H1 (cell line): ENCODE results near the gene COL8A2. TPM values are rescaled to one million over a fixed set of nuclear protein-coding genes. Genes with fewer than 3 reads are reported as not detected.
A peak's percentile ranks its signal among the peaks of the same experiment; 100 is the strongest.

ENCODE experiments used
- CTCF ChIA-PET: fragments of 300-600 bp; sonication (Branson Sonifier 250); formaldehyde crosslinking; loops from one replicate; lab custom pipeline; 2021; ENCODE audit not compliant: partially characterized antibody; lab: Charles Lee
- POLR2A ChIA-PET: fragments of 300-600 bp; sonication (Branson Sonifier 250); formaldehyde crosslinking; loops from one replicate; lab custom pipeline; 2021; ENCODE audit warnings: inconsistent platforms; ENCODE audit not compliant: partially characterized antibody; lab: Charles Lee
- DNase-seq, 2 experiments: peaks; one replicate each; pipeline versions ENCODE4 v3.0.0 to v3.0.0-alpha.2; 2010 to 2022; ENCODE audit warnings: low spot score in 2 of 2, low read depth in 1 of 2, mixed read lengths in 1 of 2
- FAIRE-seq: peaks from 2 replicates; lab custom pipeline; 2011; peaks lifted over from hg19 to GRCh38; lab: Jason Lieb, UNC
- H2AFZ ChIP-seq: 2 replicates; pipeline ENCODE4 v1.8.1; 2012; ENCODE audit warnings: low read length, inconsistent platforms
- H2AK5ac ChIP-seq: 2 replicates; pipeline ENCODE4 v1.6.1; 2013; ENCODE audit warnings: low read depth, low read length
- H2BK120ac ChIP-seq: replicated peaks from 2 replicates; pipeline ENCODE3; 2013; ENCODE audit warnings: low read depth, low read length, inconsistent platforms
- H2BK12ac ChIP-seq: 2 replicates; pipeline ENCODE4 v1.6.1; 2013; ENCODE audit warnings: low read depth, low read length
- H2BK15ac ChIP-seq: 2 replicates; pipeline ENCODE4 v1.6.1; 2013; ENCODE audit warnings: low read length
- H2BK20ac ChIP-seq: 2 replicates; pipeline ENCODE4 v1.6.1; 2013; ENCODE audit warnings: low read length
- H2BK5ac ChIP-seq: 2 replicates; pipeline ENCODE4 v1.6.1; 2013; ENCODE audit warnings: low read depth, low read length
- H3K14ac ChIP-seq: 2 replicates; pipeline ENCODE4 v1.6.1; 2013; ENCODE audit warnings: inconsistent platforms; ENCODE audit not compliant: insufficient read length
- H3K18ac ChIP-seq: 2 replicates; pipeline ENCODE4 v1.6.1; 2013; ENCODE audit warnings: low read length; ENCODE audit errors: extremely low read depth
- H3K23ac ChIP-seq: 2 replicates; pipeline ENCODE4 v1.6.1; 2013; ENCODE audit warnings: inconsistent platforms; ENCODE audit not compliant: insufficient read length
- H3K23me2 ChIP-seq: 2 replicates; pipeline ENCODE4 v1.6.1; 2013; ENCODE audit warnings: low read depth, low read length
- H3K27ac ChIP-seq: 2 replicates; pipeline ENCODE4 v1.6.1; 2011; ENCODE audit warnings: low read depth, low read length, inconsistent platforms
- H3K27me3 ChIP-seq, 4 experiments: replicated peaks in 1 of 4; 1 replicate in 1 of 4; 2 replicates in 3 of 4; pipeline versions ENCODE4 v1.6.1 to v1.8.1; 2011 to 2013; ENCODE audit warnings: low read length in 3 of 4, mild to moderate bottlenecking in 3 of 4, inconsistent platforms in 2 of 4, mixed read lengths in 2 of 4, moderate library complexity in 1 of 4; ENCODE audit not compliant: control insufficient read depth in 3 of 4, insufficient read depth in 3 of 4; ENCODE audit errors: extremely low read depth in 1 of 4
- H3K36me3 ChIP-seq, 4 experiments: 2 replicates each; pipeline versions ENCODE4 v1.6.1 to v1.8.1; 2011 to 2013; ENCODE audit warnings: mild to moderate bottlenecking in 4 of 4, low read length in 3 of 4, moderate library complexity in 2 of 4, control low read depth in 1 of 4, inconsistent platforms in 1 of 4; ENCODE audit not compliant: insufficient read depth in 4 of 4, control insufficient read depth in 2 of 4
- H3K4ac ChIP-seq: replicated peaks from 2 replicates; pipeline ENCODE3; 2013; ENCODE audit warnings: low read length, low read depth, mixed read lengths, inconsistent platforms; ENCODE audit not compliant: insufficient read length
- H3K4me1 ChIP-seq, 4 experiments: replicated peaks in 1 of 4; 1 replicate in 1 of 4; 2 replicates in 3 of 4; pipeline versions ENCODE4 v1.6.1 to v1.8.1; 2011 to 2013; ENCODE audit warnings: low read length in 3 of 4, inconsistent platforms in 2 of 4, mixed read lengths in 1 of 4; ENCODE audit not compliant: insufficient read depth in 4 of 4, control insufficient read depth in 3 of 4
- H3K4me2 ChIP-seq, 2 experiments: 2 replicates each; pipeline versions ENCODE4 v1.6.1 to v1.8.1; 2011 to 2013; ENCODE audit warnings: low read depth in 2 of 2, low read length in 2 of 2, control low read depth in 1 of 2, inconsistent platforms in 1 of 2, mild to moderate bottlenecking in 1 of 2; ENCODE audit not compliant: insufficient read depth in 1 of 2
- H3K4me3 ChIP-seq, 4 experiments: fragments of 200-600, 300-600 bp in 1 of 4; sonication (generic), shearing (Covaris generic), sonication (Bioruptor Twin) in 1 of 4; 2 replicates each; pipeline versions ENCODE4 v1.5.1 to v1.8.1; 2011 to 2016; ENCODE audit warnings: low read length in 4 of 4, low read depth in 3 of 4, control low read depth in 2 of 4, inconsistent platforms in 2 of 4, mild to moderate bottlenecking in 2 of 4, mixed read lengths in 1 of 4, moderate library complexity in 1 of 4; ENCODE audit not compliant: insufficient read depth in 2 of 4; ENCODE audit errors: extremely low read depth in 1 of 4
- H3K56ac ChIP-seq: replicated peaks from 2 replicates; pipeline ENCODE3; 2013; ENCODE audit warnings: low read depth, mild to moderate bottlenecking, mixed read lengths, low read length, inconsistent platforms; ENCODE audit not compliant: insufficient read length
- H3K79me1 ChIP-seq: 2 replicates; pipeline ENCODE4 v1.6.1; 2013; ENCODE audit warnings: low read depth, low read length, control low read depth
- H3K79me2 ChIP-seq, 2 experiments: 2 replicates each; pipeline versions ENCODE4 v1.6.1 to v1.8.1; 2012 to 2013; ENCODE audit warnings: low read length in 2 of 2, mild to moderate bottlenecking in 2 of 2, inconsistent platforms in 1 of 2; ENCODE audit not compliant: insufficient read depth in 2 of 2, control insufficient read depth in 1 of 2
- H3K9ac ChIP-seq, 4 experiments: replicated peaks in 1 of 4; 1 replicate in 1 of 4; 2 replicates in 3 of 4; pipeline versions ENCODE4 v1.6.1 to v1.8.1; 2011 to 2013; ENCODE audit warnings: low read depth in 3 of 4, low read length in 3 of 4, control low read depth in 2 of 4, mild to moderate bottlenecking in 2 of 4, moderate library complexity in 2 of 4, inconsistent platforms in 1 of 4; ENCODE audit errors: extremely low read depth in 1 of 4
- H3K9me3 ChIP-seq, 2 experiments: 2 replicates each; pipeline versions ENCODE4 v1.6.1 to v1.8.1; 2012 to 2013; ENCODE audit warnings: mild to moderate bottlenecking in 2 of 2, moderate library complexity in 2 of 2, control low read depth in 1 of 2, inconsistent platforms in 1 of 2, low read depth in 1 of 2, low read length in 1 of 2, mixed read lengths in 1 of 2; ENCODE audit not compliant: insufficient read depth in 2 of 2
- H4K20me1 ChIP-seq, 2 experiments: replicated peaks in 1 of 2; 2 replicates each; pipeline versions ENCODE3 to v1.8.1; 2011 to 2013; ENCODE audit warnings: inconsistent platforms in 2 of 2, low read length in 2 of 2, mild to moderate bottlenecking in 1 of 2; ENCODE audit not compliant: insufficient read depth in 2 of 2, control insufficient read depth in 1 of 2
- H4K5ac ChIP-seq: 2 replicates; pipeline ENCODE4 v1.6.1; 2013; ENCODE audit warnings: low read length, low read depth, mixed read lengths, inconsistent platforms; ENCODE audit not compliant: insufficient read length
- H4K8ac ChIP-seq: 2 replicates; pipeline ENCODE4 v1.8.0; 2013; ENCODE audit warnings: mild to moderate bottlenecking, moderate library complexity, low read length, inconsistent platforms; ENCODE audit not compliant: insufficient read depth; ENCODE audit errors: extremely low read depth
- H4K91ac ChIP-seq: replicated peaks from 2 replicates; pipeline ENCODE3; 2013; ENCODE audit warnings: low read length, mixed read lengths, inconsistent platforms; ENCODE audit not compliant: insufficient read length
- ASH2L ChIP-seq: fragments of 200-600, 300-600 bp; sonication (generic); IDR thresholded peaks from one replicate; pipeline ENCODE4 v1.7.1; 2017; ENCODE audit warnings: low read length
- GABPA ChIP-seq: IDR thresholded peaks from 2 replicates; pipeline ENCODE4 v1.6.1; 2011; ENCODE audit warnings: mild to moderate bottlenecking, low read length, moderate library complexity, borderline replicate concordance; ENCODE audit not compliant: insufficient read depth
- JUN ChIP-seq: IDR thresholded peaks from 2 replicates; pipeline ENCODE4 v1.6.1; 2011; ENCODE audit warnings: low read depth, mild to moderate bottlenecking, improper control_type of control experiment, low read length
- JUND ChIP-seq: IDR thresholded peaks from 2 replicates; pipeline ENCODE4 v1.6.1; 2011; ENCODE audit warnings: mild to moderate bottlenecking, improper control_type of control experiment, low read length
- MAX ChIP-seq: IDR thresholded peaks from 2 replicates; pipeline ENCODE4 v1.6.1; 2012; ENCODE audit warnings: inconsistent platforms
- NANOG ChIP-seq: IDR thresholded peaks from 2 replicates; pipeline ENCODE4 v1.6.1; 2011; ENCODE audit warnings: low read length, low read depth, mild to moderate bottlenecking, inconsistent platforms; ENCODE audit not compliant: insufficient read depth, poor library complexity, severe bottlenecking
- SAP30 ChIP-seq: fragments of 300-600 bp; sonication (generic); IDR thresholded peaks from 2 replicates; pipeline ENCODE4 v1.7.1; 2012; ENCODE audit warnings: low read length, moderate library complexity, mild to moderate bottlenecking, inconsistent platforms; ENCODE audit not compliant: insufficient read depth, insufficient replicate concordance
- SIN3A ChIP-seq, 2 experiments: IDR thresholded peaks in 1 of 2; conservative IDR thresholded peaks in 1 of 2; 2 replicates each; pipeline ENCODE4 v1.6.1; 2011 to 2012; ENCODE audit warnings: low read length in 2 of 2, improper control_type of control experiment in 1 of 2, low read depth in 1 of 2, mild to moderate bottlenecking in 1 of 2
- SRF ChIP-seq: IDR thresholded peaks from 2 replicates; pipeline ENCODE4 v1.6.1; 2011; ENCODE audit warnings: mild to moderate bottlenecking, low read depth, low read length, moderate library complexity
- TBP ChIP-seq: IDR thresholded peaks from 2 replicates; pipeline ENCODE4 v1.6.1; 2011; ENCODE audit warnings: low read depth, low read length, improper control_type of control experiment
- TEAD4 ChIP-seq: IDR thresholded peaks from 2 replicates; pipeline ENCODE4 v1.6.1; 2012; ENCODE audit warnings: low read depth, low read length, inconsistent platforms, mixed read lengths
- WGBS, 2 experiments: shearing (Covaris generic) in 1 of 2; methylation state at CpG; one replicate each; pipeline versions ENCODE4 v1.1.6 to v1.1.7; 2013 to 2015; ENCODE audit warnings: low lambda C conversion rate in 2 of 2, mixed read lengths in 2 of 2, inconsistent platforms in 1 of 2, low coverage in 1 of 2, missing lambda C conversion rate in 1 of 2; ENCODE audit not compliant: insufficient replicate concordance in 2 of 2, insufficient coverage in 1 of 2, insufficient read length in 1 of 2; ENCODE audit errors: extremely low coverage in 1 of 2, missing lambda C conversion rate in 1 of 2; 5-methylcytosine and 5-hydroxymethylcytosine counted together
- polyA plus RNA-seq, 7 experiments: library from polyadenylated mRNA; depleted of rRNA in 3 of 7; stranded (reverse) in 5 of 7; unstranded in 2 of 7; fragments of >200 nt in 5 of 7; fragments of 200-250 nt in 2 of 7; gene quantifications; 1 replicate in 5 of 7; 2 replicates in 1 of 7; 4 replicates in 1 of 7; pipeline versions ENCODE4 v1.2.1 to v1.2.3, GENCODE V29; 2011 to 2013; ENCODE audit warnings: missing spikeins in 2 of 7, mixed read lengths in 2 of 7
- total RNA-seq: library from RNA; stranded (reverse); fragmentation: NEBNext Ultra II Directional; extraction: Animal tissue kit (Norgen Biotek cat#: 25700); gene quantifications from 2 replicates; pipeline ENCODE4 v1.2.1, GENCODE V29; 2021

COL8A2 gene
- total and polyA plus RNA-seq, 2 of the 8 experiments (the other 6 are each of a cell fraction or from before 2014, with no cell fraction given) = 2.1 to 2.8 TPM

GRCh38 chr1:36166938-36167905, 42.2 kb upstream of the COL8A2 start:
- POLR2A ChIA-PET = interaction anchor here (0.8 kb wide), 1 partner anchor 11 kb away, joined by 4 read pairs; no protein-coding TSS in a partner anchor
- Histone ChIP-seq H3K56ac (no peak overlapping the region), H4K20me1 (peaks cover 0 to 25% of the 10 kb centered on the region in 2 experiments), H3K23ac (no peak overlapping the region), H2BK15ac (no peak overlapping the region), H2BK120ac (no peak overlapping the region), H3K27me3 (no peaks in the 10 kb centered on the region), H2BK5ac (no peak overlapping the region), H3K4me1 (no peaks in the 10 kb centered on the region; a peak in 1 of 7 replicates), H3K27ac (no peak overlapping the region), H3K4me2 (no peak overlapping the region), H3K79me2 (peaks cover 0 to 13% of the 10 kb centered on the region in 2 experiments; a peak in 2 of 4 replicates), H4K8ac (peak overlapping the region; percentile 63; the same call in 1 of the 2 replicates), H2BK12ac (no peak overlapping the region), H4K91ac (no peak overlapping the region), H3K79me1 (no peaks in the 10 kb centered on the region; the same call in 1 of the 2 replicates), H3K14ac (no peak overlapping the region), H3K9ac (no peak overlapping the region), H2AFZ (no peak overlapping the region), H3K4ac (no peak overlapping the region), H3K23me2 (no peaks in the 10 kb centered on the region), H3K4me3 (no peak overlapping the region), H3K18ac (no peak overlapping the region), H4K5ac (no peak overlapping the region), H2BK20ac (no peak overlapping the region), H2AK5ac (no peak overlapping the region), H3K9me3 (no peaks in the 10 kb centered on the region), H3K36me3 (peaks cover 2 to 9% (median 4%) of the 10 kb centered on the region in 4 experiments; a peak in 6 of 8 replicates)
- FAIRE-seq (no peak), DNase-seq (no peak)
- 91% methylated on average over 15 of the region's 15 CpGs; no CpG with 5 or more reads in 1 of the 2 experiments for WGBS, 2 experiments
- CTCF ChIA-PET = interaction anchor here (0.9 to 17.6 kb wide), 4 partner anchors 9 to 70 kb away, joined by 3 to 233 read pairs (median 88); partner anchors contain the start of genes MAP7D1 and TRAPPC3
- TF ChIP-seq GABPA = no peak
- TF ChIP-seq SRF = no peak
- TF ChIP-seq JUND = no peak
- no peak for TF ChIP-seq ASH2L
- TF ChIP-seq SAP30 = no peak
- TF ChIP-seq NANOG = no peak
- no peak for TF ChIP-seq JUN
- no peak for TF ChIP-seq TEAD4
- TF ChIP-seq SIN3A (conservative IDR thresholded peaks at IDR 0.05 in 1 of 2, IDR thresholded peaks at IDR 0.05 in 1 of 2; ENCODE audit: low read depth in 1 of 2, low read length in 2 of 2) = no peak
- no peak for TF ChIP-seq MAX
- no peak for TF ChIP-seq TBP
